Vagina (tissue), 2 donors: ENCODE results near the gene CHAMP1. TPM values are rescaled to one million over a fixed set of nuclear protein-coding genes. Genes with fewer than 3 reads are reported as not detected.
"Not testable (repeated sequence)": the region's sequence is repeated elsewhere in the genome, so short reads cannot be mapped to it uniquely, and the experiment has no call there.

Source experiments
- DNase-seq, 2 donors: peaks; one replicate each; pipeline ENCODE4 v3.0.0-alpha.2; 2017; ENCODE audit errors: extremely low spot score in 2 of 2
- H3K27ac ChIP-seq: fragments of 200-600 bp; sonication (generic); one replicate; pipeline ENCODE4 v1.5.1; 2019
- H3K27me3 ChIP-seq: fragments of 200-600 bp; sonication (generic); one replicate; pipeline ENCODE4 v1.5.1; 2019
- H3K36me3 ChIP-seq, 2 donors: fragments of 200-600 bp; sonication (generic); one replicate each; pipeline ENCODE4 v1.5.1; 2017 to 2019
- H3K4me1 ChIP-seq: fragments of 200-600 bp; sonication (generic); one replicate; pipeline ENCODE4 v1.5.1; 2019
- H3K4me3 ChIP-seq, 2 donors: fragments of 200-600 bp; sonication (generic); 1 replicate in 1 of 2; 2 replicates in 1 of 2; pipeline ENCODE4 v1.5.1; 2016 to 2019
- H3K9me3 ChIP-seq: fragments of 200-600 bp; sonication (generic); one replicate; pipeline ENCODE4 v1.5.1; 2019
- POLR2A ChIP-seq, 2 donors: fragments of 450-650 bp; IDR thresholded peaks; one replicate each; pipeline ENCODE4 v1.6.1; 2017; ENCODE audit warnings: antibody characterized with exemption in 2 of 2, mild to moderate bottlenecking in 2 of 2, moderate library complexity in 2 of 2
- POLR2AphosphoS5 ChIP-seq, 2 donors: sonication (generic); formaldehyde crosslinking; IDR thresholded peaks; one replicate each; pipeline ENCODE4 v1.9.0; 2017; ENCODE audit warnings: antibody characterized with exemption in 2 of 2, mild to moderate bottlenecking in 2 of 2, low read depth in 1 of 2; ENCODE audit not compliant: insufficient read depth in 1 of 2
- intact Hi-C: fragments of 100-400 bp; cut with DNase I; formaldehyde crosslinking; loops from one replicate; pipeline ENCODE4 v1.15.1; 2023
- microRNA-seq: library from miRNA; unstranded; fragments of <30 nt; microRNA quantifications from one replicate; pipeline ENCODE4, GENCODE V29; 2017; ENCODE audit warnings: borderline number of aligned reads, borderline replicate concordance
- small RNA-seq: library from RNA; depleted of rRNA; stranded (forward); fragments of <200 nt; gene quantifications from one replicate; pipeline ENCODE3, GENCODE V24; 2016
- total RNA-seq: library from RNA; depleted of rRNA; stranded (reverse); fragments of >200 nt; gene quantifications from one replicate; pipeline ENCODE4 v1.2.3, GENCODE V29; 2016
- TF ChIP-seq, protein P1 (sequence below), 3 experiments: fragments of 450-650 bp in 2 of 3; fragments of 200-600 bp in 1 of 3; sonication (generic) in 1 of 3; IDR thresholded peaks; one replicate each; pipeline ENCODE4 v1.5.1; 2017 to 2019; ENCODE audit warnings: antibody characterized with exemption in 3 of 3, mild to moderate bottlenecking in 2 of 3, moderate library complexity in 2 of 3

Gene CHAMP1
- total RNA-seq, 1 donor from 2014 or later: 19.9 TPM

GRCh38 chr13:114338959-114339358 is 24.7 kb downstream of the CHAMP1 start:
- H3K4me3 ChIP-seq: no peak overlapping the region
- no peaks in the 10 kb centered on the region for H3K9me3 ChIP-seq
- no peaks in the 10 kb centered on the region for H3K36me3 ChIP-seq
- TF ChIP-seq, protein P1, sequence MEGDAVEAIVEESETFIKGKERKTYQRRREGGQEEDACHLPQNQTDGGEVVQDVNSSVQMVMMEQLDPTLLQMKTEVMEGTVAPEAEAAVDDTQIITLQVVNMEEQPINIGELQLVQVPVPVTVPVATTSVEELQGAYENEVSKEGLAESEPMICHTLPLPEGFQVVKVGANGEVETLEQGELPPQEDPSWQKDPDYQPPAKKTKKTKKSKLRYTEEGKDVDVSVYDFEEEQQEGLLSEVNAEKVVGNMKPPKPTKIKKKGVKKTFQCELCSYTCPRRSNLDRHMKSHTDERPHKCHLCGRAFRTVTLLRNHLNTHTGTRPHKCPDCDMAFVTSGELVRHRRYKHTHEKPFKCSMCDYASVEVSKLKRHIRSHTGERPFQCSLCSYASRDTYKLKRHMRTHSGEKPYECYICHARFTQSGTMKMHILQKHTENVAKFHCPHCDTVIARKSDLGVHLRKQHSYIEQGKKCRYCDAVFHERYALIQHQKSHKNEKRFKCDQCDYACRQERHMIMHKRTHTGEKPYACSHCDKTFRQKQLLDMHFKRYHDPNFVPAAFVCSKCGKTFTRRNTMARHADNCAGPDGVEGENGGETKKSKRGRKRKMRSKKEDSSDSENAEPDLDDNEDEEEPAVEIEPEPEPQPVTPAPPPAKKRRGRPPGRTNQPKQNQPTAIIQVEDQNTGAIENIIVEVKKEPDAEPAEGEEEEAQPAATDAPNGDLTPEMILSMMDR (IDR thresholded peaks at IDR 0.05): no peak
- TF ChIP-seq POLR2AphosphoS5 (IDR thresholded peaks at IDR 0.05; ENCODE audit: insufficient read depth in 1 of 2, low read depth in 1 of 2): no peak
- no peak for TF ChIP-seq POLR2A (IDR thresholded peaks at IDR 0.05)
- H3K27ac ChIP-seq: no peak overlapping the region
- intact Hi-C loops: no loop called here
- no peak for DNase-seq
- no peaks in the 10 kb centered on the region for H3K4me1 ChIP-seq
- H3K27me3 ChIP-seq: no peaks in the 10 kb centered on the region

DNA sequence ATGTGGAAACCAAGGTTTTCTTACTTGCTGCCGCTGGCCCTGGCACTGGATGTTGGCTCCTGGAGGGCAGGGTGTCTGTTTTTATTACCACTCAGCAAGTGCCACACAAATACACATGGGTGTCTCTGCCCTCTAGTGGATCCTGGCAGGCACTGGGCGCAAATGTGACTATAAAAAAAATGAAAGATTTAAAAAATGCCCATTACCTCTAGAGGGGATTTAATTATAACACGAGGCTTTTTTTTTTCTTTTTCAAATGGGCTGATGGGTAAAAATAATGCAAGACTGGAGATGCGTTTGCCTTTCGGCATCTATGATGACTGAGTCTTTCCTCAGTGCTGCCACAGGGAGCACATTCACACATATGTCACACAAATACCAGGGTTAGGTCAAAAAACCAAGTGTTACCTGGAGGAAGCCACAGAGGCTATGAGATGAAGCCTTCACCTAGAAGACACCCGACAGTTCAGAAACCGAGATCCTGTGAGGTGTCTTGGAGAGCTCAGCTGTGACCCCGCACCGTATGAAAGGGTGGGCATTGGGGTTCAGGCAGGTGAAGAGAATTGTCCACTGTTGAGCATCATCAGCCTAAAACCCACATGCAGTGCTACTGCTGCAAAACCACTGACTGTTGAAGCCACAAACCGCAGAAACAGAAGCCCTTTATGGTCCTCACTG is 25.7 kb downstream of the CHAMP1 start:
- Histone ChIP-seq H3K27me3 (no peaks in the 10 kb centered on the region), H3K27ac (no peak overlapping the region), H3K36me3 (no peaks in the 10 kb centered on the region), H3K4me3 (no peak overlapping the region), H3K9me3 (no peaks in the 10 kb centered on the region), H3K4me1 (no peaks in the 10 kb centered on the region)
- no peak for DNase-seq
- intact Hi-C loops: no loop called here
- TF ChIP-seq POLR2AphosphoS5 (IDR thresholded peaks at IDR 0.05; ENCODE audit: insufficient read depth in 1 of 2, low read depth in 1 of 2): no peak
- no peak for TF ChIP-seq POLR2A (IDR thresholded peaks at IDR 0.05)
- TF ChIP-seq, protein P1 (IDR thresholded peaks at IDR 0.05): peak in 2 of 3 experiments; percentile 14 to 32

DNA sequence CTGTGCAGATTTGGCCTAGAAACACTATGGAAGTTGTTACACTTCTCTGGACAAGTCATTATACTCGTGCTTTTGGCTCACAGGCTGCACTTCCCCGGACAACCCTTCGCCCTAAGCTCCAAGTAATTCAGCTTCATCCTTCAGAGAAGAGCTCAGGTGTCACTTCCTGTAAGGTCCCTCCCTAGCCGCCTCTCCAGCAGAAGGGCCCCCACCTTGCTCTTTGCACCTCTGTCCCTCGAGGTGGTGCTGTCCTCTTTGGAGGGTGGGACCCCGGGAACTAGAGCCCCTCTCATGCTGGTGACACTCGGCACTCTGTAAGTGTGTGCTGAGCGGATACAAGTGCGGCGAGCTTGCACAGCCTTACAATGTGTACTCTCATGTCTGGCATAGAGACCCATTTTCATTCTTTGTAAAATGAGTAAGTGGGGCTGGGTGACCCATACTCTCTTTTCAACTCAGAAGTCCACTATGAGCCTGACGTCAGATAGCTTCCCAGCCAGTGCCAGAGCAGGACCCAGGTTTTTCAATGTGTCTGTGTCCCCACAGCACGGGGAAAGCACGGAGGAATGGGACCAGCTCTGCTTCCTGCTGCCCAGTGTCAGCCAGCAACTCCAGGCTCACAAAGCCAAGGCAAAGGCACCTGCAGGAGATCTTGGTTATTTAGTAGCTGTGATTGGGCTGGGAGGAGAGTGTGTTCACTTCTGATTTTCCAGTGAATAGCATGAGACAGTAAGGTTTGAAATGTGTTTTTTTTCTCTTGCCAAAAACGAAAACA is 26.9 kb downstream of the CHAMP1 start:
- TF ChIP-seq, protein P1 (IDR thresholded peaks at IDR 0.05): no peak
- no peak for TF ChIP-seq POLR2A (IDR thresholded peaks at IDR 0.05)
- no peak for TF ChIP-seq POLR2AphosphoS5 (IDR thresholded peaks at IDR 0.05; ENCODE audit: insufficient read depth in 1 of 2, low read depth in 1 of 2)
- Histone ChIP-seq H3K27me3 (no peaks in the 10 kb centered on the region), H3K36me3 (no peaks in the 10 kb centered on the region), H3K4me1 (no peaks in the 10 kb centered on the region), H3K4me3 (no peak overlapping the region), H3K27ac (no peak overlapping the region), H3K9me3 (no peaks in the 10 kb centered on the region)
- no peak for DNase-seq
- intact Hi-C loops: no loop called here

DNA sequence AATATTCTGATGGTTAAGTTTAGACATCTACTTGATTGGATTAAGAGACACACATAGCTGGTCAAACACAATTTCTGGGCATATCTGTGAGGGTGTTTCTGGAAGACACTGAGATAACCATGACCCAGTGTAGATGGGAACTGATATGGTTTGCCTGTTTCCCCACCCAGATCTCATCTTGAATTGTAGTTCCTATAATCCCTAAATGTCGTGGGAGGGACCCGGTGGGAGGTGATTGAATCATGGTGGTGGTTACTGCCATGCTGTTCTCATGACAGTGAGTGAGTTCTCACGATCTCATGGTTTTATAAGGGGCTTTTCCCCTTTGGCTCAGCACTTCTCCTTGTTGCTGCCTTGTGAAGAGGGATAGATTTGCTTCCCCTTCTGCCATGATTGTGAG is 33.0 kb downstream of the CHAMP1 start:
- H3K27me3 ChIP-seq, intact Hi-C loops, H3K27ac ChIP-seq, H3K36me3 ChIP-seq, H3K4me3 ChIP-seq, DNase-seq, H3K4me1 ChIP-seq, H3K9me3 ChIP-seq: not testable (repeated sequence)

DNA sequence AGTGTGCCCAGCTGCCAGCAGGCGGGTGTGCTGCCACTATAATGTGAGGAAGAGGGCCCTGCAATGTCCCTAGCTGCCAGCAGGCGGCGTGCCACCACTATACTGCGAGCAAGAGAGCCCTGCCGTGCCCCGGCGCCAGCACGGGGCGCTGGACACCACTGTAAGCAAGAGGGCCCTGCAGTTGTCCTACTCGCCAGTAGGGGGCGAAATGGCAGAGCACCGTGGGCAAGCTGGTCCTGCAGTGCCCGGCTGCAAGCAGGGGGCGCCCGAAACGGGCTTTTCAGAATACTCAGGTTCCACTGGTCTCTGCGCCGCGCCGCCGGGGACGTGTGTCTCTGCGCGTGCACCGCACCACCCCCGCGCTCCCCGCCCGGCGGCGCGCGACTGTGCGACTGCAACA is 38.5 kb downstream of the CHAMP1 start:
- intact Hi-C loops, H3K4me3 ChIP-seq, H3K9me3 ChIP-seq, H3K27me3 ChIP-seq, H3K4me1 ChIP-seq, DNase-seq, H3K27ac ChIP-seq, H3K36me3 ChIP-seq: not testable (repeated sequence)

GRCh38 chr13:114353382-114353781 is 39.1 kb downstream of the CHAMP1 start:
- intact Hi-C loops, H3K27ac ChIP-seq, H3K9me3 ChIP-seq, H3K4me1 ChIP-seq, H3K27me3 ChIP-seq, DNase-seq, H3K36me3 ChIP-seq, H3K4me3 ChIP-seq: not testable (repeated sequence)

Small RNA genes lying within 50 kb of the gene (microRNA-seq; reads per million reads assigned to microRNA genes)
- gene MIR4502: not detected

Small RNA genes lying within 50 kb of the gene (small RNA-seq; reads per million reads assigned to genes)
- gene MIR4502: not detected

Other genes with a start within 250 kb of the CHAMP1 start
- gene RASA3, start 181.9 kb upstream of the CHAMP1 start, total RNA-seq: 19.6 TPM
- gene CFAP97D2, start 135.2 kb upstream of the CHAMP1 start, total RNA-seq: not detected
- gene CDC16, start 79.6 kb upstream of the CHAMP1 start, total RNA-seq: 60.9 TPM
- 31.2 TPM for gene UPF3A, start 32.9 kb upstream of the CHAMP1 start, total RNA-seq